Endometrial microvascular endothelial cells (primary cell): ENCODE data around the gene PTH2R. TPM values are rescaled to one million over a fixed set of nuclear protein-coding genes. Genes with fewer than 3 reads are reported as not detected.
"Not testable (repeated sequence)": the region's sequence is repeated elsewhere in the genome, so short reads cannot be mapped to it uniquely, and the experiment has no call there.

Experiments used
- in situ Hi-C: cut with HindIII; loops from 2 replicates; pipeline ENCODE4 v1.10.0; 2017; ENCODE audit warnings: low sequenced_read_pairs, low pct_unique_long_range_greater_than_20kb; ENCODE audit errors: inconsistent ontology term
- total RNA-seq: library from RNA; depleted of rRNA; stranded (reverse); fragments of >200 nt; gene quantifications from one replicate; pipeline ENCODE4 v1.2.3, GENCODE V29; 2015; ENCODE audit errors: inconsistent ontology term

The PTH2R gene
- total RNA-seq, 1 donor from 2014 or later = not detected

DNA sequence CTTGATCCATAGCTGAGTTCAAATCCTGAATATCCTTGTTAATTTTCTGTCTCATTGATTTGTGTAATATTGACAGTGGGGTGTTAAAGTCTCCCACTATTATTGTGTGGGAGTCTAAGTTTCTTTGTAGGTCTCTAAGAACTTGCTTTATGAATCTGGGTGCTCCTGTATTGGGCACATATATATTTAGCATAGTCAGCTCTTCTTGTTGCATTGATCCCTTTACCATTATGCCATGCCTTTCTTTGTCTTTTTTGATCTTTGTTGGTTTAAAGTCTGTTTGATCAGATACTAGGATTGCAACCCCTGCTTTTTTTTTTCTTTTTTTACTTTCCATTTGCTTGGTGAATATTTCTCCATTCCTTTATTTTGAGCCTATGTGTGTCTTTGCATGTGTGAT, 116.5 kb downstream of the PTH2R start:
- in situ Hi-C loops = not testable (repeated sequence)

DNA sequence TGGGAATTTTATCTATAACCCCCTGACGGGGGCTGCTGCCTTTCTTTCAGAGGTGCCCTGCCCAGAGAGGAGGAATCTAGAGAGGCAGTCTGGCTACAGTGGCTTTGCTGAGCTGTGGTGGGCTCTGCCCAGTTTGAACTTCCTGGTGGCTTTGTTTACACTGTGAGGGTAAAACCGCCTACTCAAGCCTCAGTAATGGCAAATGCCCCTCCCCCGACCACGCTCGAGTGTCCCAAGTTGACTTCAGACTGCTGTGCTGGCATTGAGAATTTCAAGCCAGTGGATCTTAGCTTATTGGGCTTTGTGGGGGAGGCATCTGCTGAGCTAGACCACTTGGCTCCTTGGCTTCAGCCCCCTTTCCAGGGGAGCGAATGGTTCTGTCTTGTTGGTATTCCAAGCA, 118.6 kb downstream of the PTH2R start:
- in situ Hi-C loops = not testable (repeated sequence)

DNA sequence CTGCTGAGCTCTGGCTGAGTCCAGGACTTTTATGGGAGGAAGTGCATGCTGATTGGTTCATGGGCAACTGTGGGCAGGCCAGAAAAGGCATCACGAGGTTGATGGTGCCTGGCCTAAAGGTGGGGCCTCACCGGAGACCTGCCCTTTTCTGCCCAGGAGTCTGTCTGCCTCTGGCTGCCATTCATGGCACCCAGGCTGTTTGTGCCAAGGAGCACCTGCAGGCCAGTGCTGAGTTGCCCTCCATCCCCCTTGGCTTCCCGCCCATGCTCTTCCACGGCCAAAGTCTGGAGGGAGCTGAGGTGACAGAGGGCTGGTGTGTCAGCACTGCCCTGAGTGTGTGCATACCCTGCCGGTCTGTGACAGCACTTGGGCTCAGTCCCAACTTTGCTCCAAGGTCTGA, 123.2 kb downstream of the PTH2R start:
- in situ Hi-C loops = no loop called here

DNA sequence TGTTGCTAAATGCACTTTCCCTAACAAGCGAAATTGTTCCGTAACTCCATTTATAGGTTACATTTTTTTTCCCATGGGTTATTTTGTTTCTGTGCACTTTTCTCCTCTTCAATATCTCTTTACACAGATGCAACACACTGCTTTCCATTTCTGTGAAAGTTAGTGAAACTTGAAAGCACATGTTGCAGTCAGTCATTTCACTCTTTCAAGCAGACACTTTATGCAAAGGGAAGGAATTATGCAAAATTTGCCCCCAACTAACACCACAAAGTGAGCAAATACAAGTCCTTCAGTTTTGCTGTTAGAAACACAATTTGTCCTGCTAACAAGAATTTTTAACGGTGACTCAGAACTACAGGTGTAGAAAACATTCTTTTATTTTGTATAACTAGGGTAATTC, 124.8 kb downstream of the PTH2R start:
- in situ Hi-C loops = no loop called here

GRCh38 chr2:208535578-208535977, 129.0 kb downstream of the PTH2R start:
- in situ Hi-C loops = not testable (repeated sequence)

DNA sequence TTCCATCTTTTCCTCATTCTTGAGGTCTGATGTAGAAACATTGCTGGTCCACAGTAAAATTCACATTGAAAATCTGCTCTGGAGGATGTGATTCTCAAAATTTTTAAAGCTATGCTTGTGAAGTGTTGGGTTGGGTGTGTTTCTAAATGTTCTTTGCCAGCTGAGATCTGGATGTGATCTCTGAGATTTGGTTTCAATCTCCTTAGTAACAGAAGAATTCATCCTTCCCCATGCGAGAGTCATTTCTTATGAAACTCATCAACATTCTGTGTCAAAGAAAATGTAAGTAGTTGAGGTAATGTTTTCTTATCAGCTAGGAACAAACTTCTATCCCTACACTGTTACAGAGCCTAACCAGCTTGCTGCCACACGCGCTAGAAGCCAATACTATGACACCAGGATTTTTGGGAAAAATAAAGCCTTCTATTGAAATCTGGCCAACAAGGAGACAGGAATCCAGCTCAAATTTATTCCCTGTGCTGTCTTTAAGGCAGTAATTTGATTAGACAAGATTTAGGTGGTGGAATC, 134.9 kb downstream of the PTH2R start:
- in situ Hi-C loops = no loop called here

- in situ Hi-C loops = no loop called here
These were observed 135.4 kb downstream of the PTH2R start for GRCh38 chr2:208541989-208542464.

- in situ Hi-C loops = no loop called here
These were observed 136.0 kb downstream of the PTH2R start for GRCh38 chr2:208542465-208543041.

Other genes starting within 250 kb of the PTH2R start
- not detected for gene CRYGA, start 243.2 kb upstream of the PTH2R start, total RNA-seq
- gene C2orf80, start 216.8 kb upstream of the PTH2R start, total RNA-seq = not detected
- gene IDH1, start 151.7 kb upstream of the PTH2R start, total RNA-seq = 89.7 TPM
- 12.4 TPM for gene PIKFYVE, start 140.5 kb upstream of the PTH2R start, total RNA-seq